ENCODE data around the gene ERF.

ERF gene

GRCh38 chr19:42250183-42250665 lies 4.7 kb downstream of the ERF start:
- H3K4me3 ChIP-seq: no peak overlapping the region
- in situ Hi-C loops (cut with MboI; ENCODE audit: low sequenced_read_pairs): no loop called here
- no peaks in the 10 kb centered on the region for H3K9me3 ChIP-seq
- DNase-seq (ENCODE audit: low spot score in 2 of 2): no peak
- peaks cover 12% of the 10 kb centered on the region for H3K4me1 ChIP-seq
- no peaks in the 10 kb centered on the region for H3K27me3 ChIP-seq (ENCODE audit: low read depth)
- peaks cover 24% of the 10 kb centered on the region for H3K36me3 ChIP-seq (replicated peaks)

GRCh38 chr19:42249769-42250168 lies 5.2 kb downstream of the ERF start:
- H3K9me3 ChIP-seq: no peaks in the 10 kb centered on the region
- no peaks in the 10 kb centered on the region for H3K27me3 ChIP-seq (ENCODE audit: low read depth)
- H3K4me1 ChIP-seq: peaks cover 17% of the 10 kb centered on the region
- no peak overlapping the region for H3K4me3 ChIP-seq
- in situ Hi-C loops (cut with MboI; ENCODE audit: low sequenced_read_pairs): no loop called here
- no peak for DNase-seq (ENCODE audit: low spot score in 2 of 2)
- H3K36me3 ChIP-seq (replicated peaks): peaks cover 27% of the 10 kb centered on the region

- peaks cover 27% of the 10 kb centered on the region for H3K36me3 ChIP-seq (replicated peaks)
- peaks cover 17% of the 10 kb centered on the region for H3K4me1 ChIP-seq
- no peaks in the 10 kb centered on the region for H3K9me3 ChIP-seq
- in situ Hi-C loops (cut with MboI; ENCODE audit: low sequenced_read_pairs): no loop called here
- H3K27me3 ChIP-seq (ENCODE audit: low read depth): no peaks in the 10 kb centered on the region
- H3K4me3 ChIP-seq: no peak overlapping the region
- no peak for DNase-seq (ENCODE audit: low spot score in 2 of 2)
These were observed 5.7 kb downstream of the ERF start for GRCh38 chr19:42249149-42249750.

GRCh38 chr19:42248270-42249148 lies 6.4 kb downstream of the ERF start:
- peaks cover 17% of the 10 kb centered on the region for H3K4me1 ChIP-seq
- H3K27me3 ChIP-seq (ENCODE audit: low read depth): no peaks in the 10 kb centered on the region
- in situ Hi-C loops (cut with MboI; ENCODE audit: low sequenced_read_pairs): no loop called here
- DNase-seq (ENCODE audit: low spot score in 2 of 2): no peak
- peaks cover 27% of the 10 kb centered on the region for H3K36me3 ChIP-seq (replicated peaks)
- no peaks in the 10 kb centered on the region for H3K9me3 ChIP-seq
- H3K4me3 ChIP-seq: no peak overlapping the region

GRCh38 chr19:42247640-42248199 lies 7.2 kb downstream of the ERF start:
- in situ Hi-C loops (cut with MboI; ENCODE audit: low sequenced_read_pairs): no loop called here
- Histone ChIP-seq H3K36me3 (replicated peaks) (peaks cover 27% of the 10 kb centered on the region), H3K4me1 (peaks cover 14% of the 10 kb centered on the region), H3K4me3 (no peak overlapping the region), H3K27me3 (ENCODE audit: low read depth) (no peaks in the 10 kb centered on the region), H3K9me3 (no peaks in the 10 kb centered on the region)
- DNase-seq (ENCODE audit: low spot score in 2 of 2): no peak

GRCh38 chr19:42246922-42247639 lies 7.8 kb downstream of the ERF start:
- H3K27me3 ChIP-seq (ENCODE audit: low read depth): no peaks in the 10 kb centered on the region
- peaks cover 10% of the 10 kb centered on the region for H3K4me1 ChIP-seq
- DNase-seq (ENCODE audit: low spot score in 2 of 2): no peak
- H3K4me3 ChIP-seq: no peak overlapping the region
- no peaks in the 10 kb centered on the region for H3K9me3 ChIP-seq
- H3K36me3 ChIP-seq (replicated peaks): peaks cover 27% of the 10 kb centered on the region
- in situ Hi-C loops (cut with MboI; ENCODE audit: low sequenced_read_pairs): no loop called here

- Histone ChIP-seq H3K4me1 (peaks cover 6% of the 10 kb centered on the region), H3K4me3 (no peak overlapping the region), H3K36me3 (replicated peaks) (peaks cover 24% of the 10 kb centered on the region), H3K27me3 (ENCODE audit: low read depth) (no peaks in the 10 kb centered on the region), H3K9me3 (no peaks in the 10 kb centered on the region)
- peak in 1 of 2 experiments; percentile 62 for DNase-seq (ENCODE audit: low spot score in 2 of 2)
- in situ Hi-C loops (cut with MboI; ENCODE audit: low sequenced_read_pairs): no loop called here
These were observed 8.6 kb downstream of the ERF start for GRCh38 chr19:42246143-42246921.

- in situ Hi-C loops (cut with MboI; ENCODE audit: low sequenced_read_pairs): no loop called here
These were observed 9.7 kb downstream of the ERF start for GRCh38 chr19:42245231-42245630.

GRCh38 chr19:42244347-42245220 lies 10.3 kb downstream of the ERF start:
- Histone ChIP-seq H3K4me3 (peak overlapping the region; percentile 39), H3K4me1 (peaks cover 8% of the 10 kb centered on the region), H3K36me3 (replicated peaks) (peaks cover 18% of the 10 kb centered on the region), H3K9me3 (no peaks in the 10 kb centered on the region), H3K27me3 (ENCODE audit: low read depth) (no peaks in the 10 kb centered on the region)
- peak; percentile 95 to 97 for DNase-seq (ENCODE audit: low spot score in 2 of 2)
- in situ Hi-C loops (cut with MboI; ENCODE audit: low sequenced_read_pairs): no loop called here

More at GRCh38 chr19:42245231-42245630, 9.7 kb downstream of the ERF start:
- H3K4me1 ChIP-seq: peaks cover 8% of the 10 kb centered on the region
- H3K36me3 ChIP-seq (replicated peaks): peaks cover 20% of the 10 kb centered on the region
- H3K4me3 ChIP-seq: peak overlapping the region; percentile 39
- H3K9me3 ChIP-seq: no peaks in the 10 kb centered on the region
- no peak for DNase-seq (ENCODE audit: low spot score in 2 of 2)
- H3K27me3 ChIP-seq (ENCODE audit: low read depth): no peaks in the 10 kb centered on the region

GRCh38 chr19:42242512-42243409 lies 12.2 kb downstream of the ERF start, which contains the start of gene GSK3A:
GSK3A (minus strand) TSS chr19:42242602; CDS start chr19:42242465, 137 bp downstream.
- Histone ChIP-seq H3K9me3 (no peaks in the 10 kb centered on the region), H3K36me3 (replicated peaks) (peaks cover 10% of the 10 kb centered on the region), H3K4me3 (peak within 1 kb of the TSS; percentile 59), H3K27me3 (ENCODE audit: low read depth) (no peaks in the 10 kb centered on the region), H3K4me1 (peaks cover 8% of the 10 kb centered on the region)
- peak; percentile 97 to 98 for DNase-seq (ENCODE audit: low spot score in 2 of 2)
- in situ Hi-C loops (cut with MboI; ENCODE audit: low sequenced_read_pairs): no loop called here

- Histone ChIP-seq H3K4me3 (peak overlapping the region; percentile 59), H3K4me1 (peaks cover 8% of the 10 kb centered on the region), H3K9me3 (no peaks in the 10 kb centered on the region), H3K27me3 (ENCODE audit: low read depth) (no peaks in the 10 kb centered on the region), H3K36me3 (replicated peaks) (peaks cover 10% of the 10 kb centered on the region)
- DNase-seq (ENCODE audit: low spot score in 2 of 2): no peak
- in situ Hi-C loops (cut with MboI; ENCODE audit: low sequenced_read_pairs): no loop called here
These were observed 12.8 kb downstream of the ERF start for GRCh38 chr19:42242069-42242511.

All from HAP-1 (cell line).